HEK293T (cell line): ENCODE data around the gene TNFRSF25.

Experiments used
- ARNT ChIP-seq: fragments of 450-650 bp; IDR thresholded peaks from 2 replicates; pipeline ENCODE4 v1.6.1; 2017; ENCODE audit warnings: mild to moderate bottlenecking
- BHLHE40 ChIP-seq: fragments of 450-650 bp; IDR thresholded peaks from 2 replicates; pipeline ENCODE4 v1.6.1; 2016; ENCODE audit warnings: mild to moderate bottlenecking, moderate library complexity, borderline replicate concordance
- ELF4 ChIP-seq: fragments of 450-650 bp; IDR thresholded peaks from 2 replicates; pipeline ENCODE4 v1.6.1; 2017; ENCODE audit warnings: antibody characterized with exemption
- FOXK2 ChIP-seq: fragments of 450-650 bp; IDR thresholded peaks from 2 replicates; pipeline ENCODE4 v1.6.1; 2016; ENCODE audit warnings: mild to moderate bottlenecking
- HDGF ChIP-seq: fragments of 450-650 bp; IDR thresholded peaks from 2 replicates; pipeline ENCODE4 v1.6.1; 2017; ENCODE audit warnings: antibody characterized with exemption, borderline replicate concordance

GRCh38 chr1:6423321-6423999 lies 42.5 kb downstream of the TNFRSF25 start:
- no peak for TF ChIP-seq BHLHE40
- no peak for TF ChIP-seq FOXK2
- no peak for TF ChIP-seq HDGF
- no peak for TF ChIP-seq ELF4
- no peak for TF ChIP-seq ARNT
